ENCODE data around the gene PROM1. TPM values are rescaled to one million over a fixed set of nuclear protein-coding genes. Genes with fewer than 3 reads are reported as not detected.

PROM1 gene
- total and polyA plus RNA-seq, 2 experiments from 2014 or later = 36.6 to 66.6 TPM

DNA sequence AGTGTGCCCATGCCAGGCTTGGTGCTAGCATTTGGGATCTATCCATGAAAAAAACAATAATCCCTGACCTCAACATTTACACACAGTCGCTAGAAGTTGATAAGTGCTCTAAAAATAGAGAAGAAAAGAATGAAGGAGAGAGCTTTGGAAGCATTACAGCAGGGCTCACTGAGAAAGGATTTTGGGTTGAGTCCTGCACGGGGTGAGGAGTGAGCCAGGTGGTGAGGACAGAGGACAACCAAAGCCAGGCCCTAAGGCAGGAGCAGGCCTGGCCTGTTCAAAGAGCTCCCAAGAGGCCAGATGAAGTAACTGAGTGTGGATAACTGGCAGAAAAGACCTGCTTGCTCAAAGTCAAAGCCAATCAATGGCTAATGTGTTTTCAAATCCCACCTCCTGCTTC is 20.7 kb upstream of the PROM1 start:
- Mint-ChIP-seq H3K27me3 (ENCODE audit: insufficient read depth, low read depth, poor library complexity) (peaks cover 3% of the 10 kb centered on the region), H3K36me3 (ENCODE audit: low read depth) (no peaks in the 10 kb centered on the region), H3K4me1 (no peaks in the 10 kb centered on the region), H3K9me3 (no peaks in the 10 kb centered on the region), H3K4me3 (no peak overlapping the region), H3K27ac (no peak overlapping the region)
- Histone ChIP-seq H3K27ac (ENCODE audit: low read depth) (no peak overlapping the region), H3K79me2 (replicated peaks; ENCODE audit: insufficient read depth) (no peaks in the 10 kb centered on the region), H4K20me1 (replicated peaks; ENCODE audit: insufficient read depth) (no peaks in the 10 kb centered on the region), H3F3A (replicated peaks; ENCODE audit: low read depth) (no peaks in the 10 kb centered on the region), H3K4me3 (no peak overlapping the region), H3K9me2 (ENCODE audit: insufficient read depth) (no peaks in the 10 kb centered on the region), H3K4me2 (no peak overlapping the region), H3K27me3 (ENCODE audit: insufficient read depth) (no peaks in the 10 kb centered on the region), H2AFZ (peak overlapping the region; percentile 74; the same call in 1 of the 2 replicates), H3K36me3 (ENCODE audit: insufficient read depth) (no peaks in the 10 kb centered on the region), H3K4me1 (ENCODE audit: insufficient read depth) (no peaks in the 10 kb centered on the region)
- TF ChIP-seq NANOG (IDR thresholded peaks at IDR 0.05; ENCODE audit: borderline replicate concordance) (no peak), EZH2phosphoT487 (IDR thresholded peaks at IDR 0.05; ENCODE audit: unreplicated experiment) (no peak), EZH2 (IDR thresholded peaks at IDR 0.05; ENCODE audit: low read depth, unreplicated experiment) (no peak), ZNF114 (CRISPR knock-in tag; IDR thresholded peaks at IDR 0.05) (no peak), JUNB (IDR thresholded peaks at IDR 0.05; ENCODE audit: unreplicated experiment) (no peak), CREB1 (CRISPR knock-in tag; IDR thresholded peaks at IDR 0.05; ENCODE audit: low read depth) (no peak), STAT1 (IDR thresholded peaks at IDR 0.05; ENCODE audit: unreplicated experiment) (no peak), ZNF331 (CRISPR knock-in tag; IDR thresholded peaks at IDR 0.05; ENCODE audit: low read depth) (no peak), POLR2AphosphoS5 (IDR thresholded peaks at IDR 0.05; ENCODE audit: low read depth) (no peak)
- TF ChIP-seq, protein P1, sequence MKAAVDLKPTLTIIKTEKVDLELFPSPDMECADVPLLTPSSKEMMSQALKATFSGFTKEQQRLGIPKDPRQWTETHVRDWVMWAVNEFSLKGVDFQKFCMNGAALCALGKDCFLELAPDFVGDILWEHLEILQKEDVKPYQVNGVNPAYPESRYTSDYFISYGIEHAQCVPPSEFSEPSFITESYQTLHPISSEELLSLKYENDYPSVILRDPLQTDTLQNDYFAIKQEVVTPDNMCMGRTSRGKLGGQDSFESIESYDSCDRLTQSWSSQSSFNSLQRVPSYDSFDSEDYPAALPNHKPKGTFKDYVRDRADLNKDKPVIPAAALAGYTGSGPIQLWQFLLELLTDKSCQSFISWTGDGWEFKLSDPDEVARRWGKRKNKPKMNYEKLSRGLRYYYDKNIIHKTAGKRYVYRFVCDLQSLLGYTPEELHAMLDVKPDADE (IDR thresholded peaks at IDR 0.05) = no peak
- TF ChIP-seq, protein P2, sequence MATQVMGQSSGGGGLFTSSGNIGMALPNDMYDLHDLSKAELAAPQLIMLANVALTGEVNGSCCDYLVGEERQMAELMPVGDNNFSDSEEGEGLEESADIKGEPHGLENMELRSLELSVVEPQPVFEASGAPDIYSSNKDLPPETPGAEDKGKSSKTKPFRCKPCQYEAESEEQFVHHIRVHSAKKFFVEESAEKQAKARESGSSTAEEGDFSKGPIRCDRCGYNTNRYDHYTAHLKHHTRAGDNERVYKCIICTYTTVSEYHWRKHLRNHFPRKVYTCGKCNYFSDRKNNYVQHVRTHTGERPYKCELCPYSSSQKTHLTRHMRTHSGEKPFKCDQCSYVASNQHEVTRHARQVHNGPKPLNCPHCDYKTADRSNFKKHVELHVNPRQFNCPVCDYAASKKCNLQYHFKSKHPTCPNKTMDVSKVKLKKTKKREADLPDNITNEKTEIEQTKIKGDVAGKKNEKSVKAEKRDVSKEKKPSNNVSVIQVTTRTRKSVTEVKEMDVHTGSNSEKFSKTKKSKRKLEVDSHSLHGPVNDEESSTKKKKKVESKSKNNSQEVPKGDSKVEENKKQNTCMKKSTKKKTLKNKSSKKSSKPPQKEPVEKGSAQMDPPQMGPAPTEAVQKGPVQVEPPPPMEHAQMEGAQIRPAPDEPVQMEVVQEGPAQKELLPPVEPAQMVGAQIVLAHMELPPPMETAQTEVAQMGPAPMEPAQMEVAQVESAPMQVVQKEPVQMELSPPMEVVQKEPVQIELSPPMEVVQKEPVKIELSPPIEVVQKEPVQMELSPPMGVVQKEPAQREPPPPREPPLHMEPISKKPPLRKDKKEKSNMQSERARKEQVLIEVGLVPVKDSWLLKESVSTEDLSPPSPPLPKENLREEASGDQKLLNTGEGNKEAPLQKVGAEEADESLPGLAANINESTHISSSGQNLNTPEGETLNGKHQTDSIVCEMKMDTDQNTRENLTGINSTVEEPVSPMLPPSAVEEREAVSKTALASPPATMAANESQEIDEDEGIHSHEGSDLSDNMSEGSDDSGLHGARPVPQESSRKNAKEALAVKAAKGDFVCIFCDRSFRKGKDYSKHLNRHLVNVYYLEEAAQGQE (IDR thresholded peaks at IDR 0.05; ENCODE audit: unreplicated experiment) = no peak
- TF ChIP-seq, protein P3, sequence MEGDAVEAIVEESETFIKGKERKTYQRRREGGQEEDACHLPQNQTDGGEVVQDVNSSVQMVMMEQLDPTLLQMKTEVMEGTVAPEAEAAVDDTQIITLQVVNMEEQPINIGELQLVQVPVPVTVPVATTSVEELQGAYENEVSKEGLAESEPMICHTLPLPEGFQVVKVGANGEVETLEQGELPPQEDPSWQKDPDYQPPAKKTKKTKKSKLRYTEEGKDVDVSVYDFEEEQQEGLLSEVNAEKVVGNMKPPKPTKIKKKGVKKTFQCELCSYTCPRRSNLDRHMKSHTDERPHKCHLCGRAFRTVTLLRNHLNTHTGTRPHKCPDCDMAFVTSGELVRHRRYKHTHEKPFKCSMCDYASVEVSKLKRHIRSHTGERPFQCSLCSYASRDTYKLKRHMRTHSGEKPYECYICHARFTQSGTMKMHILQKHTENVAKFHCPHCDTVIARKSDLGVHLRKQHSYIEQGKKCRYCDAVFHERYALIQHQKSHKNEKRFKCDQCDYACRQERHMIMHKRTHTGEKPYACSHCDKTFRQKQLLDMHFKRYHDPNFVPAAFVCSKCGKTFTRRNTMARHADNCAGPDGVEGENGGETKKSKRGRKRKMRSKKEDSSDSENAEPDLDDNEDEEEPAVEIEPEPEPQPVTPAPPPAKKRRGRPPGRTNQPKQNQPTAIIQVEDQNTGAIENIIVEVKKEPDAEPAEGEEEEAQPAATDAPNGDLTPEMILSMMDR (conservative IDR thresholded peaks at IDR 0.05; ENCODE audit: low read depth in 2 of 2) = no peak
- TF ChIP-seq, protein P4, sequence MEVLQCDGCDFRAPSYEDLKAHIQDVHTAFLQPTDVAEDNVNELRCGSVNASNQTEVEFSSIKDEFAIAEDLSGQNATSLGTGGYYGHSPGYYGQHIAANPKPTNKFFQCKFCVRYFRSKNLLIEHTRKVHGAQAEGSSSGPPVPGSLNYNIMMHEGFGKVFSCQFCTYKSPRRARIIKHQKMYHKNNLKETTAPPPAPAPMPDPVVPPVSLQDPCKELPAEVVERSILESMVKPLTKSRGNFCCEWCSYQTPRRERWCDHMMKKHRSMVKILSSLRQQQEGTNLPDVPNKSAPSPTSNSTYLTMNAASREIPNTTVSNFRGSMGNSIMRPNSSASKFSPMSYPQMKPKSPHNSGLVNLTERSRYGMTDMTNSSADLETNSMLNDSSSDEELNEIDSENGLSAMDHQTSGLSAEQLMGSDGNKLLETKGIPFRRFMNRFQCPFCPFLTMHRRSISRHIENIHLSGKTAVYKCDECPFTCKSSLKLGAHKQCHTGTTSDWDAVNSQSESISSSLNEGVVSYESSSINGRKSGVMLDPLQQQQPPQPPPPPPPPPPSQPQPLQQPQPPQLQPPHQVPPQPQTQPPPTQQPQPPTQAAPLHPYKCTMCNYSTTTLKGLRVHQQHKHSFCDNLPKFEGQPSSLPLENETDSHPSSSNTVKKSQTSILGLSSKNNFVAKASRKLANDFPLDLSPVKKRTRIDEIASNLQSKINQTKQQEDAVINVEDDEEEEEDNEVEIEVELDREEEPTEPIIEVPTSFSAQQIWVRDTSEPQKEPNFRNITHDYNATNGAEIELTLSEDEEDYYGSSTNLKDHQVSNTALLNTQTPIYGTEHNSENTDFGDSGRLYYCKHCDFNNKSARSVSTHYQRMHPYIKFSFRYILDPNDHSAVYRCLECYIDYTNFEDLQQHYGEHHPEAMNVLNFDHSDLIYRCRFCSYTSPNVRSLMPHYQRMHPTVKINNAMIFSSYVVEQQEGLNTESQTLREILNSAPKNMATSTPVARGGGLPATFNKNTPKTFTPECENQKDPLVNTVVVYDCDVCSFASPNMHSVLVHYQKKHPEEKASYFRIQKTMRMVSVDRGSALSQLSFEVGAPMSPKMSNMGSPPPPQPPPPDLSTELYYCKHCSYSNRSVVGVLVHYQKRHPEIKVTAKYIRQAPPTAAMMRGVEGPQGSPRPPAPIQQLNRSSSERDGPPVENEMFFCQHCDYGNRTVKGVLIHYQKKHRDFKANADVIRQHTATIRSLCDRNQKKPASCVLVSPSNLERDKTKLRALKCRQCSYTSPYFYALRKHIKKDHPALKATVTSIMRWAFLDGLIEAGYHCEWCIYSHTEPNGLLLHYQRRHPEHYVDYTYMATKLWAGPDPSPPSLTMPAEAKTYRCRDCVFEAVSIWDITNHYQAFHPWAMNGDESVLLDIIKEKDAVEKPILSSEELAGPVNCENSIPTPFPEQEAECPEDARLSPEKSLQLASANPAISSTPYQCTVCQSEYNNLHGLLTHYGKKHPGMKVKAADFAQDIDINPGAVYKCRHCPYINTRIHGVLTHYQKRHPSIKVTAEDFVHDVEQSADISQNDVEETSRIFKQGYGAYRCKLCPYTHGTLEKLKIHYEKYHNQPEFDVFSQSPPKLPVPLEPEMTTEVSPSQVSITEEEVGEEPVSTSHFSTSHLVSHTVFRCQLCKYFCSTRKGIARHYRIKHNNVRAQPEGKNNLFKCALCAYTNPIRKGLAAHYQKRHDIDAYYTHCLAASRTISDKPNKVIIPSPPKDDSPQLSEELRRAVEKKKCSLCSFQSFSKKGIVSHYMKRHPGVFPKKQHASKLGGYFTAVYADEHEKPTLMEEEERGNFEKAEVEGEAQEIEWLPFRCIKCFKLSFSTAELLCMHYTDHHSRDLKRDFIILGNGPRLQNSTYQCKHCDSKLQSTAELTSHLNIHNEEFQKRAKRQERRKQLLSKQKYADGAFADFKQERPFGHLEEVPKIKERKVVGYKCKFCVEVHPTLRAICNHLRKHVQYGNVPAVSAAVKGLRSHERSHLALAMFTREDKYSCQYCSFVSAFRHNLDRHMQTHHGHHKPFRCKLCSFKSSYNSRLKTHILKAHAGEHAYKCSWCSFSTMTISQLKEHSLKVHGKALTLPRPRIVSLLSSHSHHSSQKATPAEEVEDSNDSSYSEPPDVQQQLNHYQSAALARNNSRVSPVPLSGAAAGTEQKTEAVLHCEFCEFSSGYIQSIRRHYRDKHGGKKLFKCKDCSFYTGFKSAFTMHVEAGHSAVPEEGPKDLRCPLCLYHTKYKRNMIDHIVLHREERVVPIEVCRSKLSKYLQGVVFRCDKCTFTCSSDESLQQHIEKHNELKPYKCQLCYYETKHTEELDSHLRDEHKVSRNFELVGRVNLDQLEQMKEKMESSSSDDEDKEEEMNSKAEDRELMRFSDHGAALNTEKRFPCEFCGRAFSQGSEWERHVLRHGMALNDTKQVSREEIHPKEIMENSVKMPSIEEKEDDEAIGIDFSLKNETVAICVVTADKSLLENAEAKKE (CRISPR knock-in tag; IDR thresholded peaks at IDR 0.05) = no peak
- no peak for ATAC-seq
- no peak for DNase-seq (ENCODE audit: low spot score)
